Ishikawa (cell line): Measurements from ENCODE around the gene KLK11.

ENCODE experiments used
- CEBPB ChIP-seq: IDR thresholded peaks from 2 replicates; pipeline ENCODE4 v1.6.1; 2012
- CREB1 ChIP-seq: IDR thresholded peaks from 2 replicates; pipeline ENCODE4 v1.6.1; 2012; ENCODE audit warnings: low read depth
- EGR1 ChIP-seq: IDR thresholded peaks from 2 replicates; pipeline ENCODE4 v1.6.1; 2012
- EP300 ChIP-seq: IDR thresholded peaks from 2 replicates; pipeline ENCODE4 v1.6.1; 2012; ENCODE audit warnings: borderline replicate concordance
- FOXM1 ChIP-seq: IDR thresholded peaks from 2 replicates; pipeline ENCODE4 v1.6.1; 2012; ENCODE audit warnings: low read depth, borderline replicate concordance
- NFIC ChIP-seq: IDR thresholded peaks from 2 replicates; pipeline ENCODE4 v1.6.1; 2012
- TAF1 ChIP-seq: IDR thresholded peaks from 2 replicates; pipeline ENCODE4 v1.6.1; 2012; ENCODE audit warnings: low read depth, mild to moderate bottlenecking
- TCF12 ChIP-seq: IDR thresholded peaks from 2 replicates; pipeline ENCODE4 v1.6.1; 2012; ENCODE audit warnings: low read depth
- TEAD4 ChIP-seq: IDR thresholded peaks from 2 replicates; pipeline ENCODE4 v1.6.1; 2012
- YY1 ChIP-seq: IDR thresholded peaks from 2 replicates; pipeline ENCODE4 v1.6.1; 2012; ENCODE audit warnings: low read depth
- ZBTB7A ChIP-seq: IDR thresholded peaks from 2 replicates; pipeline ENCODE4 v1.6.1; 2012; ENCODE audit warnings: low read depth
- TF ChIP-seq, protein P1 (sequence below): IDR thresholded peaks from 2 replicates; pipeline ENCODE4 v1.6.1; 2012; ENCODE audit warnings: low read depth, mild to moderate bottlenecking
- TF ChIP-seq, protein P2 (sequence below): IDR thresholded peaks from 2 replicates; pipeline ENCODE4 v1.6.1; 2012
- TF ChIP-seq, protein P3 (sequence below): IDR thresholded peaks from 2 replicates; pipeline ENCODE4 v1.6.1; 2012

DNA sequence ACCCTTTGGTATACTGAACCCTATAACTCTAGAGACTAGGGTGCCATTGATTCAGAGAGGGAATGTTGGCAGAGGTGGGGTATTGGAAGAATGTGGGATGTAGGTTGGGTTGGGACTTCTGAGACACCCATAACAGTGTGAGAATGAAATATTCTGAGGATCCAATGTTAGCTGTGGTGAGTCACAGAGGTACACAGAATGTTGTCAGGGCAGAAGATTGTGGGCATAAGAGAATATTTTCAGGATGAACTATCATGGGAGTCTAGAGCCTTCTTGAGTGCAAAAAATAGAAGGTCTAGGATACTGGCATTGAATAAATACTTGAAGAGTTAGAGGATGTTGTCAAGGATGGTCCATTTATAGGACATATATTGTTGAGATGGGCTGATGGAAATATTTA, 29.4 kb upstream of the KLK11 start:
- TF ChIP-seq, protein P1, sequence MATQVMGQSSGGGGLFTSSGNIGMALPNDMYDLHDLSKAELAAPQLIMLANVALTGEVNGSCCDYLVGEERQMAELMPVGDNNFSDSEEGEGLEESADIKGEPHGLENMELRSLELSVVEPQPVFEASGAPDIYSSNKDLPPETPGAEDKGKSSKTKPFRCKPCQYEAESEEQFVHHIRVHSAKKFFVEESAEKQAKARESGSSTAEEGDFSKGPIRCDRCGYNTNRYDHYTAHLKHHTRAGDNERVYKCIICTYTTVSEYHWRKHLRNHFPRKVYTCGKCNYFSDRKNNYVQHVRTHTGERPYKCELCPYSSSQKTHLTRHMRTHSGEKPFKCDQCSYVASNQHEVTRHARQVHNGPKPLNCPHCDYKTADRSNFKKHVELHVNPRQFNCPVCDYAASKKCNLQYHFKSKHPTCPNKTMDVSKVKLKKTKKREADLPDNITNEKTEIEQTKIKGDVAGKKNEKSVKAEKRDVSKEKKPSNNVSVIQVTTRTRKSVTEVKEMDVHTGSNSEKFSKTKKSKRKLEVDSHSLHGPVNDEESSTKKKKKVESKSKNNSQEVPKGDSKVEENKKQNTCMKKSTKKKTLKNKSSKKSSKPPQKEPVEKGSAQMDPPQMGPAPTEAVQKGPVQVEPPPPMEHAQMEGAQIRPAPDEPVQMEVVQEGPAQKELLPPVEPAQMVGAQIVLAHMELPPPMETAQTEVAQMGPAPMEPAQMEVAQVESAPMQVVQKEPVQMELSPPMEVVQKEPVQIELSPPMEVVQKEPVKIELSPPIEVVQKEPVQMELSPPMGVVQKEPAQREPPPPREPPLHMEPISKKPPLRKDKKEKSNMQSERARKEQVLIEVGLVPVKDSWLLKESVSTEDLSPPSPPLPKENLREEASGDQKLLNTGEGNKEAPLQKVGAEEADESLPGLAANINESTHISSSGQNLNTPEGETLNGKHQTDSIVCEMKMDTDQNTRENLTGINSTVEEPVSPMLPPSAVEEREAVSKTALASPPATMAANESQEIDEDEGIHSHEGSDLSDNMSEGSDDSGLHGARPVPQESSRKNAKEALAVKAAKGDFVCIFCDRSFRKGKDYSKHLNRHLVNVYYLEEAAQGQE, result no peak
- no peak for TF ChIP-seq YY1
- no peak for TF ChIP-seq CREB1
- no peak for TF ChIP-seq TAF1
- TF ChIP-seq FOXM1, result no peak
- TF ChIP-seq ZBTB7A, result no peak
- no peak for TF ChIP-seq CEBPB
- no peak for TF ChIP-seq TCF12
- TF ChIP-seq, protein P2, sequence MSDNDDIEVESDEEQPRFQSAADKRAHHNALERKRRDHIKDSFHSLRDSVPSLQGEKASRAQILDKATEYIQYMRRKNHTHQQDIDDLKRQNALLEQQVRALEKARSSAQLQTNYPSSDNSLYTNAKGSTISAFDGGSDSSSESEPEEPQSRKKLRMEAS, result no peak
- TF ChIP-seq EP300, result no peak
- TF ChIP-seq TEAD4, result no peak
- no peak for TF ChIP-seq EGR1
- TF ChIP-seq, protein P3, sequence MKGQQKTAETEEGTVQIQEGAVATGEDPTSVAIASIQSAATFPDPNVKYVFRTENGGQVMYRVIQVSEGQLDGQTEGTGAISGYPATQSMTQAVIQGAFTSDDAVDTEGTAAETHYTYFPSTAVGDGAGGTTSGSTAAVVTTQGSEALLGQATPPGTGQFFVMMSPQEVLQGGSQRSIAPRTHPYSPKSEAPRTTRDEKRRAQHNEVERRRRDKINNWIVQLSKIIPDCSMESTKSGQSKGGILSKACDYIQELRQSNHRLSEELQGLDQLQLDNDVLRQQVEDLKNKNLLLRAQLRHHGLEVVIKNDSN, result no peak
- TF ChIP-seq NFIC, result no peak
